ENCODE results near the gene GABRG3.
"Not testable (repeated sequence)": the region's sequence is repeated elsewhere in the genome, so short reads cannot be mapped to it uniquely, and the experiment has no call there.

The GABRG3 gene

GRCh38 chr15:27341780-27342343 is 370.9 kb downstream of the GABRG3 start:
- H3K4me3 ChIP-seq (ENCODE audit: low read length), result no peak overlapping the region
- TF ChIP-seq ZNF274 (IDR thresholded peaks at IDR 0.05; ENCODE audit: low read depth, low read length), result no peak

DNA sequence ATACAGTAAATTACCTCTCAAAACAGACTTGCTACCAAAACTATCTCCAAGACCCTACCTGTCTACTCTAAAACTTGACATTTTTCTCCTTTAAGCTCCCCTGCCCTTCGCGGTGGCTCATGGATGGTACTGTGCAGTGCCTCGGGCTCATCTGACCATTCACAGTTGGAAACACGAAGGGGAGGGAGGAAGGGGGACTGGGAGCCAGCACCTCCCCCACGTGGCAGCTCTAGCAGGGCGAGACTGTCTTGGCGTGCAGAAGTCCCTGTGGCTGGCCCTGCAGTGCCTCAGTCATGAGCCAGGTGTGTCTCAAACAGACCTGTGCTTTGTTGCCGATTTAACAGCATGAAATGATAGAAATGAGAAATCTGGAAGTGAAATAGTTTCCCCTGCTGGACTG is 372.0 kb downstream of the GABRG3 start:
- no peak overlapping the region for H3K4me3 ChIP-seq (ENCODE audit: low read length)

DNA sequence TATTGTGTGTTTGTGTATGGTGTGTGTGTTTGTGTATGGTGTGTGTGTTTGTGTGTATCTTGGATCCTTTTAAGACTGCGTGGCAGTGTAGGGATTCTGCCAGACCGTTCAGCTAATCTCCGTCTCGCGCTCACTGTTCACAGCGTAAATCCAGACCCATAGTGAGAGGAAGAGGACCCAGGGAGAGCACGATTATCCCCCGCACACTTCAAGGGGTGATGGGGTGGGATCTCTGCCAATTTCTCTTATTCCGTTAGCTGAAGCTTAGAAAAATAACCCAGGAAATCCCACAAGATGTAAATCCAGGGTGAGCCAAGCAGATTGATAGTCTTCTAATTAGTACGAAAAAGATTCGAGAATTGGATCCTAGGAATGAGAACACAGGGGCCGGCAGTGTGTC is 381.2 kb downstream of the GABRG3 start:
- no peak overlapping the region for H3K4me3 ChIP-seq (ENCODE audit: low read length)
- no peak for TF ChIP-seq ZNF274 (IDR thresholded peaks at IDR 0.05; ENCODE audit: low read depth, low read length)

More for the DNA sequence above, 372.0 kb downstream of the GABRG3 start:
- no peak for TF ChIP-seq ZNF274 (IDR thresholded peaks at IDR 0.05; ENCODE audit: low read depth, low read length)

- TF ChIP-seq ZNF274 (IDR thresholded peaks at IDR 0.05; ENCODE audit: low read depth, low read length), result no peak
- H3K4me3 ChIP-seq (ENCODE audit: low read length), result no peak overlapping the region
These were observed 382.9 kb downstream of the GABRG3 start for GRCh38 chr15:27353856-27354255.

DNA sequence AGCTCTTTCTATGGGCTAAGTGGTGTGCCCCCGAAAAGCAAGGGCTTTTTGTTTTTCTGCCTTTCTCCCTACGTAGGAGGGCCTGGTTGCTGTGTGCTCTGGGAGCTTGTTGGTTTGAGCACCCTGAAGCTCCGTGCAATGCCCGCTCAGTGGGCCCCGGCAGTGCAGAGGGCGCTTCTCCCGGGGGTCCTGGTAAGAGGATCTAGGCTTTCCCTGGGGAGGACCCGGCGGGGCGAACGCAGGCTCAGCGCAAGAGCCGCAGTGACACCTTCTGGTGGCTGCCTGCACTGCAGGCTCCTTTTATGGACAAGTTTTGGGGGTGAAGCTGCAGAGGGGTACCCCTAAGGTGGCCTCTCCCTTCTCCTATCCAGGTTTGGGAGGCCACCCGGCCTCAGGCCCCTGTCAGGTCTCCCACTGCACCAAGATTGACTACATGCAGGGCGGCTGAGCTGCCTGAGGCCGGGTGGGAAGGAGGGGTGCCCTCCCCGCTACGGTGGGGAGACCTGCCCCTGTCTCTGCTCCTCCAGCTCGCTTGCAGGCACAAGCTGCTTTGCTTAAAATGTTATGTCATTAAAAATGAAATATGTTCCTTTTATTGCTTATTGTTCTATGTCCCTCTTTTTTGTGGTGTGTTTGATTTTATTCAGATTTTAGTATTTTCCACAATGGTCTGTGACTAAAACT is 387.9 kb downstream of the GABRG3 start:
- no peak overlapping the region for H3K4me3 ChIP-seq (ENCODE audit: low read length)
- no peak for TF ChIP-seq ZNF274 (IDR thresholded peaks at IDR 0.05; ENCODE audit: low read depth, low read length)

- H3K4me3 ChIP-seq (ENCODE audit: low read length), result no peak overlapping the region
- no peak for TF ChIP-seq ZNF274 (IDR thresholded peaks at IDR 0.05; ENCODE audit: low read depth, low read length)
These were observed 388.6 kb downstream of the GABRG3 start for GRCh38 chr15:27359586-27359985.

- no peak overlapping the region for H3K4me3 ChIP-seq (ENCODE audit: low read length)
- TF ChIP-seq ZNF274 (IDR thresholded peaks at IDR 0.05; ENCODE audit: low read depth, low read length), result no peak
These were observed 389.3 kb downstream of the GABRG3 start for GRCh38 chr15:27360316-27360715.

DNA sequence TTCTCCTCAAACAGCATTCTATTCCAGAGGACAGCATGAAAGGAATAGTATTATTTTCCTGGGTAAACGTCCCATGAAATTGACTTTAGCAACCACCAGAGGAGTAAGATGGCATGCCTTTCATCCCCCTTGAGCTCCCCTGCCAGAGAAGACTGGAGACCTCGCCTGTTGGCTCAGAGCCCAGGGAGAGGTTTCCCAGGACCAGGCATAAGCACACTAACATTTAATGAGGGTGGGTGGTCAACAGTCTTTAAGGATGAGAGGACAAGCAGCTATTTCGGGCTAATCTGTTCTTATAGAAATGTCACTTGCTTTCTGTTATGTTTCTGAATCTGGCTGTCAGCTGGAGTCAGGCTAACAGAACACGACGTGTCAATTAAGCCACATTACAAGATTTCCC is 390.5 kb downstream of the GABRG3 start:
- H3K4me3 ChIP-seq (ENCODE audit: low read length), result no peak overlapping the region
- no peak for TF ChIP-seq ZNF274 (IDR thresholded peaks at IDR 0.05; ENCODE audit: low read depth, low read length)

DNA sequence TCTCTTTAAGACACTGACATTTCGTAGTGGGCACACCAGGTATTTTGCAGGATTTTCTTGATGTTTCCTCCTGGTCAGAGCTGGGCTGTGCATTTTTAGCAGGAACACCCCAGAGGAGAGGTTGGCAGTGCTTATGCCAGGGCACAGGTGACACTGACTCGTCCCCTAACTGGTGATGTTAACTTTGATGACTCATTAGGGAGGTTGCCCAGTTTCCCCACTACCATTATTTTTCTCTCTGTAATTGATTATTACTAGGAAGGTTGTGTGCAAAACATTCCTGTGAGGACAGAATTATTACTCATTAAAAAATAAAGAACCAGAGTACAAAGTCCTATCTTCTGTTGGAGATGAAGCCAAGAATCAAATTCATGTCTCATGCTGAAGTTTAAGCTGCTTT is 394.5 kb downstream of the GABRG3 start:
- no peak for TF ChIP-seq ZNF274 (IDR thresholded peaks at IDR 0.05; ENCODE audit: low read depth, low read length)
- H3K4me3 ChIP-seq (ENCODE audit: low read length), result no peak overlapping the region

GRCh38 chr15:27377391-27377790 is 406.4 kb downstream of the GABRG3 start:
- H3K4me3 ChIP-seq (ENCODE audit: low read length), result not testable (repeated sequence)

DNA sequence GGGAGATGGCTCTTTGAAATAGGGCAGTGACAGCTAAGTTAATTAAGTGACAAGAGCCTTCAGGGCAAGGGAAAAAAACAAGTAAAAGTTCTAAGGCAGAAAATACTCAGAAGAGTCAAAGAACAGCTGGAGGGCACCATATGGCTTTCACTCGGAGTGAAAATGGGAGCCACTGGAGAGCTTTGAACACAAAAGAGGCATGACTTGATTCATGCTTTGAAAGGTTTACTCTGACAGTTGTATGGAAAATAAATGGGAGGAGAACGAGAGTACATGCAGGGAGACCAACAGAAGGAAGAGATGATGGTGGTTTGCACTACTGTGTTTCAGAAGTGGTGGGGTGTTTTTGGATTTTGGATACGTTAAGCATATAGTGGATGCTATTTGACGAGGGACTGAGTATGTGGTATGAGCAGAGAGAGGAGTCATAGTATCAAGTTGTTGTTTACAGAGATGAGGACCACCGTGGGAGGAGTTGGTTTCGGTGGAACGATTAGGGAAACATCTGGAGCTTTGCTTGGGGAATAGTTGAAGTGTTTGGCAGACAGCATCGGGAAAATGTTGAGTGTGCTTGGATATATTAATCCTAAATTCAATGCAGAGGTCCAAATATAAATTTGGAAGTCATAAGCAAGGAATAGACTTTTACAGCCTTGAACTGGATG is 411.5 kb downstream of the GABRG3 start:
- no peak overlapping the region for H3K4me3 ChIP-seq (ENCODE audit: low read length)
- no peak for TF ChIP-seq ZNF274 (IDR thresholded peaks at IDR 0.05; ENCODE audit: low read depth, low read length)

GRCh38 chr15:27383726-27384125 is 412.7 kb downstream of the GABRG3 start:
- no peak overlapping the region for H3K4me3 ChIP-seq (ENCODE audit: low read length)
- TF ChIP-seq ZNF274 (IDR thresholded peaks at IDR 0.05; ENCODE audit: low read depth, low read length), result no peak

DNA sequence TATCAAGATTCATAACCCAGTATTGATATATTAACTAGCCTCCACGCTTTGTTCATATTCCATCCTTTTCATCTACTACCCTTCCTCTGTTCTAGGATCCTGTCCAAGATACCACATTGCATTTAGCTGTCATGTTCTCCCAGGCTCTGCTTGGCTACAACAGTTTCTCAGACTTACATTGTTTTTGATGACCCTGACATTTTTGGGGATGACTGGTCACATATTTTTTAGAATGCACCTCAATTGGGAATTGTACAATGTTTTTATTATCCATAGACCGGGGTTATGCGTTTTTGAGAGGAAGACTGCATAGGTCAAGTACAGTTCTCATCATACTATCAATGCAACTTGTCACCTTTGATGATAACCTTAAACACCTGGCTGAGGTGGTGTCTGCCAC is 421.2 kb downstream of the GABRG3 start:
- TF ChIP-seq ZNF274 (IDR thresholded peaks at IDR 0.05; ENCODE audit: low read depth, low read length), result no peak
- no peak overlapping the region for H3K4me3 ChIP-seq (ENCODE audit: low read length)

- TF ChIP-seq ZNF274 (IDR thresholded peaks at IDR 0.05; ENCODE audit: low read depth, low read length), result no peak
- H3K4me3 ChIP-seq (ENCODE audit: low read length), result no peak overlapping the region
These were observed 425.5 kb downstream of the GABRG3 start for GRCh38 chr15:27396521-27396920.

DNA sequence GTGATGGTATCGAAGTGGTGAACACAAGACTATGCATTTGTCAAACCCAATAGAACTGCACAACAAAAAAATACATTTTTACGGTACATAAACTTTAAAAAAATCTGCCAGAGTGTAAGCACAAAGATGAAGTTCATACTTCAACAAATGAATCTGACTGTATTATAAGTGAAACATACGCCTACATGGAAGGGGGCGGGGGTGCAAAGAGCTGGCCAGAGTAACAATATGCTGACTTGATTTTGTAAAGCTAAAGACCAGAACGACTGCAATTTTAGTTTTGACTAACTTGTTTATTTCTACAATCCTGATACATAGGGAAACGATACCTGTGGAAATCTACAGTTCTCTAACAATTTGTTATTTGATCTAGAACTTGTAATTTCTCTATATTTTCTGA is 426.0 kb downstream of the GABRG3 start:
- no peak for TF ChIP-seq ZNF274 (IDR thresholded peaks at IDR 0.05; ENCODE audit: low read depth, low read length)
- H3K4me3 ChIP-seq (ENCODE audit: low read length), result no peak overlapping the region

All from GM08714 (cell line).